Caco-2 (cell line): Measurements from ENCODE around the gene PPP1R3G. TPM values are rescaled to one million over a fixed set of nuclear protein-coding genes. Genes with fewer than 3 reads are reported as not detected.

Source experiments
- BruUV-seq: library from RNA; stranded (reverse); fragments of 400-500 nt; replicated peaks from 2 replicates; lab custom pipeline; 2021; lab: Mats Ljungman, UMichigan
- CTCF ChIA-PET: fragments of 300-600 bp; sonication (Branson Sonifier 250); formaldehyde crosslinking; loops from one replicate; lab custom pipeline; 2022; ENCODE audit warnings: antibody characterized with exemption; lab: Charles Lee
- POLR2A ChIA-PET: fragments of 300-600 bp; sonication (Branson Sonifier 250); formaldehyde crosslinking; loops from one replicate; lab custom pipeline; 2022; ENCODE audit warnings: antibody characterized with exemption; lab: Charles Lee
- DNase-seq, 2 experiments: peaks; one replicate each; pipeline versions ENCODE4 v3.0.0 to v3.0.0-alpha.2; 2020 to 2022
- H3K27me3 ChIP-seq: replicated peaks from 2 replicates; pipeline ENCODE4 v1.6.0; 2011; ENCODE audit warnings: low read length; ENCODE audit not compliant: control insufficient read depth, insufficient read depth
- H3K36me3 ChIP-seq: 2 replicates; pipeline ENCODE4 v1.5.1; 2011; ENCODE audit warnings: low read length; ENCODE audit not compliant: control insufficient read depth, insufficient read depth
- H3K4me1 ChIP-seq: fragments of 250-450 bp; sonication (Bioruptor Pico); 2 replicates; pipeline ENCODE4 v1.5.1; 2020; ENCODE audit warnings: mild to moderate bottlenecking
- H3K4me3 ChIP-seq: 2 replicates; pipeline ENCODE4 v1.5.1; 2011; ENCODE audit warnings: low read depth, mild to moderate bottlenecking, control low read depth, low read length
- H3K9me3 ChIP-seq: fragments of 250-450 bp; sonication (Bioruptor Pico); 2 replicates; pipeline ENCODE4 v1.5.1; 2020; ENCODE audit warnings: mild to moderate bottlenecking, moderate library complexity
- H3K27ac Mint-ChIP-seq: one replicate; pipeline ENCODE4 v1.8.0; 2022; ENCODE audit warnings: mixed read lengths; ENCODE audit not compliant: unreplicated experiment
- H3K27me3 Mint-ChIP-seq: one replicate; pipeline ENCODE4 v1.8.0; 2022; ENCODE audit warnings: mixed read lengths; ENCODE audit not compliant: insufficient read depth, unreplicated experiment
- H3K36me3 Mint-ChIP-seq: one replicate; pipeline ENCODE4 v1.8.0; 2022; ENCODE audit warnings: mild to moderate bottlenecking, mixed read lengths; ENCODE audit not compliant: insufficient read depth, unreplicated experiment
- H3K4me1 Mint-ChIP-seq: one replicate; pipeline ENCODE4 v1.8.0; 2022; ENCODE audit warnings: low read depth, mixed read lengths; ENCODE audit not compliant: unreplicated experiment
- H3K4me3 Mint-ChIP-seq: one replicate; pipeline ENCODE4 v1.8.0; 2022; ENCODE audit warnings: mild to moderate bottlenecking, moderate library complexity, mixed read lengths; ENCODE audit not compliant: unreplicated experiment
- H3K9me3 Mint-ChIP-seq: one replicate; pipeline ENCODE4 v1.8.0; 2022; ENCODE audit warnings: mixed read lengths; ENCODE audit not compliant: unreplicated experiment
- intact Hi-C: fragments of 100-400 bp; cut with micrococcal nuclease; formaldehyde crosslinking; loops from one replicate; pipeline ENCODE4 v1.10.0; 2022; ENCODE audit not compliant: unreplicated experiment
- total RNA-seq: library from RNA; stranded (reverse); gene quantifications from 2 replicates; pipeline ENCODE4 v1.2.3, GENCODE V29; 2022
- TF ChIP-seq, protein P1 (sequence below), 2 experiments: fragments of 200-600 bp in 1 of 2; IDR thresholded peaks; 1 replicate in 1 of 2; 2 replicates in 1 of 2; pipeline versions ENCODE4 v1.5.1 to v1.8.0; 2011 to 2022; ENCODE audit warnings: antibody characterized with exemption in 1 of 2, control low read depth in 1 of 2, inconsistent platforms in 1 of 2, low read depth in 1 of 2, low read length in 1 of 2, mild to moderate bottlenecking in 1 of 2, moderate library complexity in 1 of 2; ENCODE audit not compliant: insufficient read depth in 1 of 2, severe bottlenecking in 1 of 2, unreplicated experiment in 1 of 2

Gene PPP1R3G
- total RNA-seq, 1 experiment from 2014 or later, result 0.18 TPM

DNA sequence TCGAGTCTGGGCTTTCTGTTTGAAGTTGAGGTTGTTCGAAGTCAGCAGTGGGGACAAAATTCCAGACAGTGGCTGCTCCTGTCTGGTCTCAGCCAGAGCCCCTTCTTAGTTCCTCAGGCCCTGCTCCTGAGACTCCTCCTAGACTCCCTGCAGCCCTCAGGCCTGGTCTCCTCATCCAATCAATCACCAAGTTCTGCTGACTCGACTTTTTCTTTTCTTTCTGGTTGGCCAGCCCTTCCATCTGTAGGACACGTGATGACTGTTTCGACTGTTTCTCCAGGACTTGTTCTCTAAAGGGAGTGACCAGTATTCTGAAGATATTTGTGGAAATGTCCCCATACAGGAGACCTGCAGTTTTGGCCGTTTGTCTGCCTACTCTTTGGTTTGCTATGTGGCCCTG is 19.5 kb downstream of the PPP1R3G start:
- POLR2A ChIA-PET, result no interaction called here

GRCh38 chr6:5105146-5105545 is 20.0 kb downstream of the PPP1R3G start:
- no peak overlapping the region for H3K4me3 Mint-ChIP-seq
- TF ChIP-seq, protein P1, sequence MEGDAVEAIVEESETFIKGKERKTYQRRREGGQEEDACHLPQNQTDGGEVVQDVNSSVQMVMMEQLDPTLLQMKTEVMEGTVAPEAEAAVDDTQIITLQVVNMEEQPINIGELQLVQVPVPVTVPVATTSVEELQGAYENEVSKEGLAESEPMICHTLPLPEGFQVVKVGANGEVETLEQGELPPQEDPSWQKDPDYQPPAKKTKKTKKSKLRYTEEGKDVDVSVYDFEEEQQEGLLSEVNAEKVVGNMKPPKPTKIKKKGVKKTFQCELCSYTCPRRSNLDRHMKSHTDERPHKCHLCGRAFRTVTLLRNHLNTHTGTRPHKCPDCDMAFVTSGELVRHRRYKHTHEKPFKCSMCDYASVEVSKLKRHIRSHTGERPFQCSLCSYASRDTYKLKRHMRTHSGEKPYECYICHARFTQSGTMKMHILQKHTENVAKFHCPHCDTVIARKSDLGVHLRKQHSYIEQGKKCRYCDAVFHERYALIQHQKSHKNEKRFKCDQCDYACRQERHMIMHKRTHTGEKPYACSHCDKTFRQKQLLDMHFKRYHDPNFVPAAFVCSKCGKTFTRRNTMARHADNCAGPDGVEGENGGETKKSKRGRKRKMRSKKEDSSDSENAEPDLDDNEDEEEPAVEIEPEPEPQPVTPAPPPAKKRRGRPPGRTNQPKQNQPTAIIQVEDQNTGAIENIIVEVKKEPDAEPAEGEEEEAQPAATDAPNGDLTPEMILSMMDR (IDR thresholded peaks at IDR 0.05; ENCODE audit: insufficient read depth in 1 of 2, low read depth in 1 of 2, low read length in 1 of 2, severe bottlenecking in 1 of 2, unreplicated experiment in 1 of 2), result no peak
- no peaks in the 10 kb centered on the region for H3K9me3 Mint-ChIP-seq
- ChIA-PET POLR2A (no interaction called here), CTCF (no interaction called here)
- H3K27ac Mint-ChIP-seq, result no peak overlapping the region
- Histone ChIP-seq H3K4me1 (no peaks in the 10 kb centered on the region), H3K4me3 (no peak overlapping the region), H3K36me3 (no peaks in the 10 kb centered on the region), H3K27me3 (no peaks in the 10 kb centered on the region), H3K9me3 (no peaks in the 10 kb centered on the region)
- no peaks in the 10 kb centered on the region for H3K27me3 Mint-ChIP-seq
- peaks cover 11% of the 10 kb centered on the region for H3K36me3 Mint-ChIP-seq
- DNase-seq, result no peak
- no peaks in the 10 kb centered on the region for H3K4me1 Mint-ChIP-seq
- intact Hi-C loops, result no loop called here
- no TSS peak for BruUV-seq

More for the DNA sequence above, 19.5 kb downstream of the PPP1R3G start:
- CTCF ChIA-PET, result interaction anchor here (0.7 kb wide), 1 partner anchor 19 kb away, joined by 3 read pairs; the partner anchor contains the start of gene PPP1R3G
- no peaks in the 10 kb centered on the region for H3K9me3 Mint-ChIP-seq
- no peak for DNase-seq
- H3K4me1 Mint-ChIP-seq, result no peaks in the 10 kb centered on the region
- peaks cover 11% of the 10 kb centered on the region for H3K36me3 Mint-ChIP-seq
- H3K4me3 ChIP-seq, result no peak overlapping the region
- intact Hi-C loops, result no loop called here
- H3K27me3 ChIP-seq, result no peaks in the 10 kb centered on the region
- H3K36me3 ChIP-seq, result no peaks in the 10 kb centered on the region
- H3K4me1 ChIP-seq, result no peaks in the 10 kb centered on the region
- no TSS peak for BruUV-seq
- no peak overlapping the region for H3K4me3 Mint-ChIP-seq
- no peaks in the 10 kb centered on the region for H3K9me3 ChIP-seq
- TF ChIP-seq, protein P1 (IDR thresholded peaks at IDR 0.05; ENCODE audit: insufficient read depth in 1 of 2, low read depth in 1 of 2, low read length in 1 of 2, severe bottlenecking in 1 of 2, unreplicated experiment in 1 of 2), result no peak
- no peak overlapping the region for H3K27ac Mint-ChIP-seq
- no peaks in the 10 kb centered on the region for H3K27me3 Mint-ChIP-seq

DNA sequence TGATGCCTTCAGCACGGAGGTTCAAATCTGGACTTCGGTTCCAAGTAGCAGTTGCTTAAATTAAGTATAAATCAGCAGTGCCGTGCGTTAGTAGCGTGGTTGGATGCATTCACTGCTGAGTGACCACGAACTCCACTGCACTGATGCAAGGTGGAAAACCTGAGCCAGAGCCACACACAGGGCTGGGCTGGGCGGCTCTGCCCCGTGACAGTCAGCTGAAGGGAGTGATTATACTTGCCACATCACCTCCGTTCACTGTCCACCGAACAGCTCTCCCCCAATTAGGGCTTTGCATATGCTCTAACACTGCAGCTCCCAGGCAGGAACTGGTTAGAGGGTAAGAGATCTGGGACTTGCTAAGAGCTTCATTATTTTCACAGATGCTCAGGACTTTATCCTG is 22.2 kb downstream of the PPP1R3G start:
- Mint-ChIP-seq H3K4me3 (no peak overlapping the region), H3K9me3 (no peaks in the 10 kb centered on the region), H3K27ac (no peak overlapping the region), H3K36me3 (peaks cover 4% of the 10 kb centered on the region), H3K27me3 (no peaks in the 10 kb centered on the region), H3K4me1 (no peaks in the 10 kb centered on the region)
- H3K9me3 ChIP-seq, result no peaks in the 10 kb centered on the region
- TF ChIP-seq, protein P1 (IDR thresholded peaks at IDR 0.05; ENCODE audit: insufficient read depth in 1 of 2, low read depth in 1 of 2, low read length in 1 of 2, severe bottlenecking in 1 of 2, unreplicated experiment in 1 of 2), result no peak
- no peak for DNase-seq
- ChIA-PET POLR2A (no interaction called here), CTCF (no interaction called here)
- H3K36me3 ChIP-seq, result no peaks in the 10 kb centered on the region
- H3K4me3 ChIP-seq, result no peak overlapping the region
- intact Hi-C loops, result no loop called here
- H3K4me1 ChIP-seq, result no peaks in the 10 kb centered on the region
- H3K27me3 ChIP-seq, result no peaks in the 10 kb centered on the region
- BruUV-seq, result no TSS peak
